Activated naive CD4-positive, alpha-beta T cell treated with anti-CD3 and anti-CD28 coated beads for 36 hours (primary cell): Measurements from ENCODE around the gene DNALI1. TPM values are rescaled to one million over a fixed set of nuclear protein-coding genes. Genes with fewer than 3 reads are reported as not detected.
A peak's percentile ranks its signal among the peaks of the same experiment; 100 is the strongest.
"Not testable (repeated sequence)": the region's sequence is repeated elsewhere in the genome, so short reads cannot be mapped to it uniquely, and the experiment has no call there.

Experiments used
- CTCF ChIA-PET: fragments of 350-600 bp; sonication (Branson Sonifier 250); formaldehyde crosslinking; loops from one replicate; lab custom pipeline; 2021; ENCODE audit warnings: antibody characterized with exemption; lab: Charles Lee
- DNase-seq: peaks from one replicate; pipeline ENCODE4 v3.0.0-alpha.2; 2020
- H3K27ac Mint-ChIP-seq: one replicate; pipeline ENCODE4 v1.8.0; 2021; ENCODE audit warnings: mild to moderate bottlenecking, mixed read lengths
- H3K27me3 Mint-ChIP-seq: one replicate; pipeline ENCODE4 v1.8.0; 2021; ENCODE audit warnings: low read depth, mixed read lengths
- H3K36me3 Mint-ChIP-seq: one replicate; pipeline ENCODE4 v1.8.0; 2021; ENCODE audit warnings: low read depth, mixed read lengths
- H3K4me1 Mint-ChIP-seq: one replicate; pipeline ENCODE4 v1.8.0; 2021; ENCODE audit warnings: low read depth, mixed read lengths
- H3K4me3 Mint-ChIP-seq: one replicate; pipeline ENCODE4 v1.8.0; 2021; ENCODE audit warnings: mild to moderate bottlenecking, moderate library complexity, mixed read lengths
- H3K9me3 Mint-ChIP-seq: one replicate; pipeline ENCODE4 v1.8.0; 2021; ENCODE audit warnings: mixed read lengths
- intact Hi-C: fragments of 100-400 bp; cut with micrococcal nuclease; formaldehyde crosslinking; loops from one replicate; pipeline ENCODE4 v1.15.1; 2023
- total RNA-seq, 2 experiments: library from RNA; stranded (reverse); gene quantifications; one replicate each; pipeline ENCODE4 v1.2.3, GENCODE V29; 2021

The DNALI1 gene
- total RNA-seq, 2 experiments from 2014 or later, result not detected

DNA sequence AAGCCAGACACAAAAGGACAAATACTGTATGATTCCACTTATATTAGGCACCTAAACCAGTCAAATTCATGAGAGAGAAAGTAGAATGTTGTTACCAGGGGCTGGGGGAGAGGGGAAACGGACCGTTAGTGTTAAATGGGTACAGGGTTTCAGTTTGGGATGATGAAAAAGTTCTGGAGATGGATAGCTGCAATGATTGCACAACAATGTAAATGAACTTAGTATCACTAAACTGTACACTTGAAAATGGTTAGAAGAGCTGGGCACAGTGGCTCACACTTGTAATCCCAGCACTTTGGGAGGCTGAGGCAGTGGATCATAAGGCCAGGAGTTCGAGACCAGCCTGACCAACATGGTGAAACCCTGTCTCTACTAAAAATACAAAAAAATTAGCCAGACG, 27.8 kb downstream of the DNALI1 start:
- Mint-ChIP-seq H3K36me3 (peaks cover 39% of the 10 kb centered on the region), H3K4me1 (peaks cover 10% of the 10 kb centered on the region)
- H3K4me3 Mint-ChIP-seq, H3K27me3 Mint-ChIP-seq, intact Hi-C loops, DNase-seq, H3K27ac Mint-ChIP-seq, CTCF ChIA-PET, H3K9me3 Mint-ChIP-seq: not testable (repeated sequence)

DNA sequence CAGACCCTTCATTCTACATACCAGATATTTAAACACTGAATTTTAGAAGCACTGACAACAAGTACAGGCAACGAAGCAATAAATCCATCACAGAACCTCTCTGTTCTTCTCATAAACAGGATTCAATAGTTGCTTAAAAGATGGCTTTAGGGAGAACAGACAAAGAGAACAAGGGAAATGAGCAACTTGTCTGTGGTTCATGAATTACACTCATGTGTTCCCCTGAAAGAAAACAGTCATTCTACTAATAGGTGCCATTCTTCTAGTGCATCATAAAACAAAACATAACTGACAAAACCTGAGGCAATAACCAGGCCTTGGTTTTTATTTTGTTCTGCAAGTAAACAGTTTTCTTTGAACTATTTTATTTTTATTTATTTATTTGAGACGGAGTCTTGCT, 32.2 kb downstream of the DNALI1 start:
- CTCF ChIA-PET, result interaction anchor here (0.6 kb wide), 1 partner anchor 57 kb away, joined by 3 read pairs; no protein-coding TSS in a partner anchor
- Mint-ChIP-seq H3K4me3 (no peak overlapping the region), H3K9me3 (no peaks in the 10 kb centered on the region), H3K27me3 (no peaks in the 10 kb centered on the region), H3K27ac (no peak overlapping the region), H3K4me1 (peaks cover 31% of the 10 kb centered on the region), H3K36me3 (peaks cover 39% of the 10 kb centered on the region)
- no peak for DNase-seq
- intact Hi-C loops, result no loop called here

DNA sequence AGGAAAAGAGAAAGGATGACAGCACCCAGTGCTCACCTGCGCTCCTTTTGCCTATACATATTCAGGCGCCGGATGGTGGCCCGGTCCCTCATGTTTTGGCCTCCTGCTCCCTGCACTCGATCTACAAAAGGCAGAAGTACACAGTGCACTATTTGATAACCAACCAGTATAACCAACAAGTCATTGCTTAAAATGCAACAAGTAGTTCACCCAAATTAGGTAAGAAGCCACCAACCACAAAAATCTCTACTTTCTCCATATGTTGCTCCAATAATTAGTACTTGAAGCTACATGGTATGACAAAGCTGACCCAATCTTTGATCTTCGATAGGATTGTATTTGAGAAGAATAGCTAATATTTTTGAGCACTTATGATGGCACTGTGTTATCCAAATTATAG, 37.0 kb downstream of the DNALI1 start:
- intact Hi-C loops, result loop anchor here (2.0 to 10.0 kb wide), 3 partner anchors 17 to 411 kb away; partner anchors contain the start of gene FHL3
- peaks cover 41% of the 10 kb centered on the region for H3K4me1 Mint-ChIP-seq
- CTCF ChIA-PET, result interaction anchor here (1.3 kb wide), 1 partner anchor 9 kb away, joined by 3 read pairs; no protein-coding TSS in a partner anchor
- H3K27ac Mint-ChIP-seq, result no peak overlapping the region
- DNase-seq, result no peak
- peaks cover 29% of the 10 kb centered on the region for H3K36me3 Mint-ChIP-seq
- peak overlapping the region; percentile 5 for H3K4me3 Mint-ChIP-seq
- no peaks in the 10 kb centered on the region for H3K27me3 Mint-ChIP-seq
- H3K9me3 Mint-ChIP-seq, result no peaks in the 10 kb centered on the region

DNA sequence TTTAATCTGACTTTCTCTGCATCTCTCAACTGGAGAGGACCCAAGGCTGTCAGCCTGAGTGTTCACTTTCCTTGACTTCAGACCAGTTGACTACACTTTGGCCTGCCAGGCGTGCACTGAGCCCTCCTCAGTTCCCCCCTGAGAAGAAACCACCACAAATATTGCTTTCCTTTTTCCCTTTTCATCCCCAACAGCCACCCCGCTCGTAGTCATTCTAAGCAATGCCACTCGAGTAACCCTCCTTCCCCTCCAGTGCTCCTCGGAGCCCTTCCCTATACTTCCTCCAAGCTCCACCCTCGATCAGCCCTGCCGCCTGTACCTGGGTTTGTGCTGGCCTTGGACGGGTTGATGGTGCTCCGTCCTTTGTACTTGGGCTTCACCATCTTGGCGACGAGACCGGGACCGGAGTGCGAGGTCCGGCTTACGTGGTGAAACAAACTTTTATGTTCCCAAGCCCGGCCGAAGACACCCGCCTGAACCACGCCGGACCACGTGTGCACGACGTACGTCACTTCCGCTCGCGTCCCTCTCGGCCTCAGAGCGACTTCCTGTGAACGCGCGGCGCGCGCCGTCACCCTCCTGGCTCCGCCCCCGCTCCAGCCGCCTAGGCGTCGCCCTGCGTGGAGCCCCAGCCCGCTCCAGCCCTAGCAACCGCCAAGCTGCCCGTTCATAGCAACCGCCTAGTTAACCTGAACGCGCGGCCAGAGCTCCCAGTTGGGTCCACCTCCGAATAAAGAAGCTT, 38.9 kb downstream of the DNALI1 start, which contains the start of gene GNL2:
Gene GNL2, minus strand, starts transcription at position 498 of the 742 bp plus-strand sequence. Its CDS starts 115 bp downstream, at position 383.
- Mint-ChIP-seq H3K27ac (peak within 1 kb of the TSS; percentile 90), H3K4me1 (peaks cover 34% of the 10 kb centered on the region), H3K36me3 (peaks cover 18% of the 10 kb centered on the region), H3K27me3 (no peaks in the 10 kb centered on the region), H3K9me3 (no peaks in the 10 kb centered on the region), H3K4me3 (peak within 1 kb of the TSS; percentile 99)
- intact Hi-C loops, result loop anchor here (1.0 to 10.0 kb wide), 7 partner anchors 19 to 409 kb away; partner anchors contain the start of genes CDCA8, FHL3, MTF1 and SNIP1
- peak; percentile 97 for DNase-seq
- CTCF ChIA-PET, result interaction anchor here (0.5 to 1.1 kb wide), 4 partner anchors 16 to 1204 kb away, joined by 3 read pairs; no protein-coding TSS in a partner anchor

DNA sequence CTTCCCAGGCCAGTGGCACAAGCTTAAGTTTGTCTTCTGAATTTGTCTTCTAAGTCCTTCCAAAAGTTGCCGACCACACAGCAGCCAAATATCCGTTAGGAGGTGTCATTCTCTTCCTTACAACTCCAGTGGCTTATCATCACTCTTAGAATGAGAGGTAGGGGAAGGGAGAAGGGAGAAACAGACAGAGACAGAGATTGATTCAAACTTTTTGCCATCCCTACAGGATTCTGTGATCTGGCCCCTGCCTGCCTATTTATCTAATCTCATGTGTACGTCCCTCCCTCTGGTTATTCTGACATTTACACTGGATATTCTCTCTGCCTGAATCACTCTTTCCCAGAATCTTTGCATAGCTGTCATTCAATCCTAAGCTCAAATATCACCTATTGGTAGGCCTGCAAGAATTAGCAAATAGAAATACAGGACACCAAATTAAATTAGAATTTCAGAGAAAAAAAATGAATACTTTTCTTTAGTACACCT, 39.5 kb downstream of the DNALI1 start:
- intact Hi-C loops, result loop anchor here (1.0 to 10.0 kb wide), 3 partner anchors 96 to 409 kb away; partner anchors contain the start of genes CDCA8 and FHL3
- Mint-ChIP-seq H3K4me3 (peak overlapping the region; percentile 99), H3K27ac (peak overlapping the region; percentile 90), H3K36me3 (peaks cover 12% of the 10 kb centered on the region), H3K27me3 (no peaks in the 10 kb centered on the region), H3K9me3 (no peaks in the 10 kb centered on the region), H3K4me1 (peaks cover 30% of the 10 kb centered on the region)
- DNase-seq, result no peak
- CTCF ChIA-PET, result interaction anchor here (0.5 to 1.1 kb wide), 4 partner anchors 16 to 1205 kb away, joined by 3 read pairs; no protein-coding TSS in a partner anchor

DNA sequence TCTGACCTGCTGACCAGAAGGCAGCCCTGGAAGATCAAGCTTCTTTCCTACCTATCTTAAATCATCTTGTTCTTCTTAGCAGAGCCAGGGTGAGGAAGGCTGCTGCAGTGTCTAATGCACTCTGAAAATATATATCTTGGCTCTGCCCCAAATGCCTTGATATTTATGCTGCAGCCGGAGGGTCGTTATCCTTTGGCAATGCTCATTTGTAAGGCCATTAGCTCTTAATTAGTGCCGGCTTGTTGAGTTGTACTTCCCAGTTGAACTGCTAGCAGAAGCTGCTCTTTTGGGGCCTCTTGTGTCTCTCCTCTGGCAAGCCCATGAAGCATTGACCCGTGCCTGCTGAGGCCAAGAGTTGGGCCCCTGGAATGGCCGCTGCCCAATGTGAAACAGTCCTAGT, 43.2 kb downstream of the DNALI1 start:
- Mint-ChIP-seq H3K4me1 (peaks cover 9% of the 10 kb centered on the region), H3K36me3 (peaks cover 5% of the 10 kb centered on the region), H3K27ac (no peak overlapping the region), H3K9me3 (no peaks in the 10 kb centered on the region), H3K27me3 (no peaks in the 10 kb centered on the region), H3K4me3 (no peak overlapping the region)
- intact Hi-C loops, result loop anchor here (10.0 kb wide), 1 partner anchor 405 kb away; the partner anchor contains the start of gene FHL3
- CTCF ChIA-PET, result interaction anchor here (5.9 kb wide), 1 partner anchor 83 kb away, joined by 85 read pairs; no protein-coding TSS in a partner anchor
- no peak for DNase-seq

DNA sequence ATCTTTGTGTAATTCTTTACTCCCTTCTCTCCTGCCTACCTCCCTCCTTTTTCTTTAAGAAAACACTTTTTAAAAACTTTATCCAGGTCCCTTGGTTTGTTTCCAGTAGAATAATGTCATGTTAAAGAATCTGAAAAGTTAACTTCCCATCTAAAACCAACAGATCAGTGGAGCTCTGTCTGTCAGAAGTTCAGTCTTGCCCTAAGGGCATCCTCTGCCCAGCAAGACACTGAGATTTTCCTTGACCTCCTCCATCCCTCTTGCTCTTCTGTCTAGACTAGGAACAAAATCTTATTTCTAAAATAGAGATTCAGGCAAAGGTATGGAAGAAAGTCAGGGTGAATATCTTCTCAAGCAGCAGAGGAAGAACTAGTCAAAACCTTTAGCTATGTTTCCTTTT, 44.7 kb downstream of the DNALI1 start:
- CTCF ChIA-PET, result interaction anchor here (0.7 to 5.9 kb wide), 4 partner anchors 20 to 82 kb away, joined by 3 to 85 read pairs (median 4); no protein-coding TSS in a partner anchor
- Mint-ChIP-seq H3K9me3 (no peaks in the 10 kb centered on the region), H3K36me3 (no peaks in the 10 kb centered on the region), H3K27me3 (no peaks in the 10 kb centered on the region), H3K4me1 (peaks cover under 1% of the 10 kb centered on the region), H3K27ac (no peak overlapping the region), H3K4me3 (no peak overlapping the region)
- intact Hi-C loops, result no loop called here
- no peak for DNase-seq

DNA sequence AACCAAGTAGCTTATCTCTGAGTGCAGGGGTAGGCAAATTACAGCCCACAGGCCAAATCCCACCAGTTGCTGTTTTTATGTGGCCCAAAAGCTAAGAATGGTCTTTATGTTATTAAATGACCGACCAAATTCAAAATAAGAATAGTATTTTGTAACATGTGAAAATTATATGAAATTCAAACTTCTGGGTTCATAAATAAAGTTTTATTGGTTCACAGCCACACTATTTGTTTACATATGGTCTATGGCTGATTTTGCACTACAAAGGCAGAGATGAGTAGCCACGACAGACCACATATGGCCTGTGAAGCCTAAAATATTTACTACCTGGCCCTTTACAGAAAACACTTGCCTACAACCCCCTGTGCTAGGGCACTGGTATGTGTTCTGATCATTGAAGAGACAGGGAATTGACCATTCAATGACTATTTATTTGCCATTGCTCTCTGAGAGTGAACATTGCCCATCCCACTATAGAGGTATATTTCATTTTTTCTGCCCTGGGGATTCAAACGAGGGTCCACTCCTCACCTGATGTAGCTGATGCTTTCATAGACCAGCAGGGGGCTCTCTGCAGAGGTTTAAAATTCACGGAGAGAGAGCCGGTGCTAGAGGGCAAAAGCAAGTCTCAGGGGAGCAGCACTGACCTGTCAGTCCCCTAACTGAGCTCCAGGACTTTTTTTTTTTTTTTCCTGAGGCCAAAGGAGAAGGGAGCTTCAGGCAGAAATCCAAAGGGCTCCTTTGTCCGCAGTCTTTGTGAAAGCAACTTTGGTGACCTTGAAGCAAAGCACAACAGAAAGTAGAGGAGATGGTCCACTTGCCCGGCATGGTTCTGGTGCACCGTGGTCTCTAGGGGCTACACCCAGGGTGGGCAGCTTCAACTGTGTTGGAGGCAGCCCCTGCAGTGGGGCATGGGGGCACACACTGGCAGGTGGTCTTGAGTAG, 46.3 kb downstream of the DNALI1 start:
- Mint-ChIP-seq H3K27me3 (no peaks in the 10 kb centered on the region), H3K27ac (no peak overlapping the region)

DNA sequence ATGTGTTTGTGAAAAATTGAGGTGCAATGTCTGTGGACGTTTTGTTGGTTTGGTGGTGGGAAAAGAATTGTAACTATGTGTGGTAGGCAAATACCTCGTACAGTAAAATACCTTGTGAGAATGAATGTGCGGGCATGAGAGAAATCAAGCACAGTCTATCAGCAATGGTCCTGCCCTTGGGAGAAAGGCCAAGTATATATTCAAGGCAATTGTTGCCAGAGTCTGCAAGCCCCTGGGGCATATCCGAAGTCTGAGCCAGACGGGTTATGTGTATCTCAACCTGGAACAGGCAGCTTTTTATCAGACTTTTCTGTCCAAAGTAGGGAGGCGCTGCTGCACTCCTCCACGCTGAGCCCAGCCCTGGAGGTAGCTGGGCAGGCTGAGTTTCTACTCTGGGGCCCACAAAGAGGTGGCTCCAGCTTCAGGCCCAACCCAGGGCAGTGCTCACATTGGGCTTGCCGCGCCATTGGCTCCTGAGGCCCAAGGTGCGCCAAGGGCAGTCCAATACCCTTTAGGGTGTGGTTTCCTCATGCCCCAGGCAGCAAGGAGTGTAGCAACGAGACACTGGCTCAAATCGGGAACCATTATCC, 48.4 kb downstream of the DNALI1 start:
- Mint-ChIP-seq H3K36me3 (no peaks in the 10 kb centered on the region), H3K9me3 (no peaks in the 10 kb centered on the region), H3K27ac (no peak overlapping the region), H3K4me1 (no peaks in the 10 kb centered on the region), H3K27me3 (no peaks in the 10 kb centered on the region), H3K4me3 (no peak overlapping the region)
- CTCF ChIA-PET, result interaction anchor here (2.4 to 5.9 kb wide), 2 partner anchors 73 to 78 kb away, joined by 9 to 85 read pairs; no protein-coding TSS in a partner anchor
- DNase-seq, result no peak
- intact Hi-C loops, result no loop called here

More for the DNA sequence above, 46.3 kb downstream of the DNALI1 start:
- DNase-seq, result peak; percentile 50
- H3K36me3 Mint-ChIP-seq, result no peaks in the 10 kb centered on the region
- intact Hi-C loops, result loop anchor here (1.0 kb wide), 1 partner anchor 79 kb away; no protein-coding TSS in a partner anchor
- H3K4me1 Mint-ChIP-seq, result no peaks in the 10 kb centered on the region
- no peaks in the 10 kb centered on the region for H3K9me3 Mint-ChIP-seq
- H3K4me3 Mint-ChIP-seq, result no peak overlapping the region
- CTCF ChIA-PET, result interaction anchor here (0.6 to 5.9 kb wide), 29 partner anchors 9 to 1646 kb away, joined by 3 to 85 read pairs (median 4); partner anchors contain the start of genes MTF1 and RSPO1

DNA sequence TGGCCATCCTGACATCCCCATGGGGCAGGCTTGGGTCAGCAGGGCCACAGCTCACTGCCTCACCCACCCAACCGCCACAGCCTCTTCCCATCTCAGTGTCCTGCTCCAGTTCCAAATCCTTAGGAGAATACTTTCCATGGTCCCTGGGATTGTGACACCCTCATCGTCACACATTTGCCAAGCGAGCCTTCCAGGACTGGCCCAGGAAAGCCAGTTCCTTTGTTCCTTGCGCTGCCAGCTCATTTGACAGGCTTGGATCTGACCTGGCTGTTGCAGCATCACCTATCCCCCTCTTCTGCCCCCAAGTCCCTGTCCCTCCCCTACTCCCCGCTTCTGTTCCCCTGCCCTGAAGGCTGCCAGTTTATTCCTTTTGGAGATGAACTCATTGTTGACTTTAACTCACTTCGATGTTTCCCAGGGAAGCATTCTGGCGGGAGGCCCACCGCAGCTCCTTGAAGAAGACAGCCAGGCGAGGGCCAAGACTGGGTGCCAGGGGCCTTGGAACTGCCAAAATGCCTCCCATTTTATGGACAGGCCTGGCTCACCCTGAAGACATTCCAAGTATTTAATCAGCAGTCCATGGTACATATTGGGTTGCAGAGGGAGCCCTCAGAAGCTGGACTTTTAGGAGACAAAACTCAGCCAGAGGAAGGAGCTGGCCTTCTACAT, 49.2 kb downstream of the DNALI1 start:
- Mint-ChIP-seq H3K9me3 (no peaks in the 10 kb centered on the region), H3K4me1 (no peaks in the 10 kb centered on the region), H3K27me3 (no peaks in the 10 kb centered on the region), H3K36me3 (no peaks in the 10 kb centered on the region), H3K4me3 (no peak overlapping the region), H3K27ac (no peak overlapping the region)
- intact Hi-C loops, result no loop called here
- DNase-seq, result no peak
- CTCF ChIA-PET, result no interaction called here
